CD8-positive, alpha-beta memory T cell (primary cell): Measurements from ENCODE around the gene RRBP1. TPM values are rescaled to one million over a fixed set of nuclear protein-coding genes. Genes with fewer than 3 reads are reported as not detected.

ENCODE experiments used
- CTCF ChIA-PET: fragments of 350-600 bp; sonication (Branson Sonifier 250); formaldehyde crosslinking; loops from one replicate; lab custom pipeline; 2021; ENCODE audit warnings: antibody characterized with exemption; lab: Charles Lee
- POLR2A ChIA-PET: fragments of 350-600 bp; sonication (Branson Sonifier 250); formaldehyde crosslinking; loops from one replicate; lab custom pipeline; 2021; ENCODE audit warnings: antibody characterized with exemption; lab: Charles Lee
- DNase-seq, 5 donors: peaks; one replicate each; pipeline versions ENCODE4 v3.0.0 to v3.0.0-alpha.2; 2020 to 2022; ENCODE audit warnings: mixed read lengths in 1 of 5
- H3K27ac ChIP-seq: one replicate; pipeline ENCODE4 v1.7.0; 2013; ENCODE audit warnings: low read depth, mild to moderate bottlenecking, low read length, moderate library complexity
- H3K27me3 ChIP-seq: 2 replicates; pipeline ENCODE4 v1.7.0; 2013; ENCODE audit warnings: low read length, mild to moderate bottlenecking; ENCODE audit not compliant: insufficient read depth, poor library complexity, severe bottlenecking
- H3K36me3 ChIP-seq: 2 replicates; pipeline ENCODE4 v1.7.0; 2013; ENCODE audit warnings: mild to moderate bottlenecking, low read length, moderate library complexity; ENCODE audit not compliant: insufficient read depth
- H3K4me1 ChIP-seq: 2 replicates; pipeline ENCODE4 v1.7.0; 2013; ENCODE audit warnings: mild to moderate bottlenecking, low read length, moderate library complexity; ENCODE audit not compliant: insufficient read depth
- H3K4me3 ChIP-seq: 2 replicates; pipeline ENCODE4 v1.7.0; 2013; ENCODE audit warnings: mild to moderate bottlenecking, low read length
- H3K9me3 ChIP-seq: 2 replicates; pipeline ENCODE4 v1.7.0; 2013; ENCODE audit warnings: mild to moderate bottlenecking, low read length
- H3K27ac Mint-ChIP-seq, 8 donors: one replicate each; pipeline ENCODE4 v1.8.0; 2020 to 2021; ENCODE audit warnings: mixed read lengths in 8 of 8, mild to moderate bottlenecking in 6 of 8, inconsistent platforms in 3 of 8, moderate library complexity in 3 of 8
- H3K27me3 Mint-ChIP-seq, 2 donors: one replicate each; pipeline ENCODE4 v1.8.0; 2020 to 2021; ENCODE audit warnings: mixed read lengths in 2 of 2, mild to moderate bottlenecking in 1 of 2, moderate library complexity in 1 of 2
- H3K36me3 Mint-ChIP-seq, 3 donors: one replicate each; pipeline ENCODE4 v1.8.0; 2020 to 2021; ENCODE audit warnings: mixed read lengths in 3 of 3, inconsistent platforms in 1 of 3, mild to moderate bottlenecking in 1 of 3
- H3K4me1 Mint-ChIP-seq, 3 donors: one replicate each; pipeline ENCODE4 v1.8.0; 2020 to 2021; ENCODE audit warnings: mixed read lengths in 3 of 3, inconsistent platforms in 1 of 3, mild to moderate bottlenecking in 1 of 3
- H3K4me3 Mint-ChIP-seq, 7 donors: one replicate each; pipeline ENCODE4 v1.8.0; 2020 to 2021; ENCODE audit warnings: mixed read lengths in 7 of 7, mild to moderate bottlenecking in 6 of 7, moderate library complexity in 4 of 7, inconsistent platforms in 2 of 7
- H3K9me3 Mint-ChIP-seq, 5 donors: one replicate each; pipeline ENCODE4 v1.8.0; 2020 to 2022; ENCODE audit warnings: mixed read lengths in 5 of 5, mild to moderate bottlenecking in 3 of 5, moderate library complexity in 2 of 5, inconsistent platforms in 1 of 5
- polyA plus RNA-seq: library from polyadenylated mRNA; unstranded; fragments of 300-500 nt; fragmentation: Illumina TruSeq; gene quantifications from one replicate; pipeline ENCODE4 v1.2.3, GENCODE V29; 2021
- total RNA-seq, 2 experiments: library from RNA; stranded (reverse); gene quantifications; one replicate each; pipeline ENCODE4 v1.2.3, GENCODE V29; 2021

Gene RRBP1
- total and polyA plus RNA-seq, 3 experiments from 2014 or later: 17.4 to 25.3 (median 22.8) TPM

GRCh38 chr20:17651760-17652388 lies 30.2 kb downstream of the RRBP1 start:
- peaks cover 0 to 4% (median 4%) of the 10 kb centered on the region in 3 donors for H3K4me1 Mint-ChIP-seq
- no peak overlapping the region for H3K4me3 ChIP-seq
- no peaks in the 10 kb centered on the region for H3K9me3 ChIP-seq
- H3K36me3 ChIP-seq: no peaks in the 10 kb centered on the region
- CTCF ChIA-PET: no interaction called here
- H3K9me3 Mint-ChIP-seq: no peaks in the 10 kb centered on the region
- peaks cover 2 to 12% (median 6%) of the 10 kb centered on the region in 3 donors for H3K36me3 Mint-ChIP-seq
- H3K27ac Mint-ChIP-seq: peak overlapping the region in 1 of 8 donors; percentile 33
- POLR2A ChIA-PET: no interaction called here
- H3K4me3 Mint-ChIP-seq: no peak overlapping the region
- no peaks in the 10 kb centered on the region for H3K4me1 ChIP-seq
- H3K27ac ChIP-seq: no peak overlapping the region
- no peaks in the 10 kb centered on the region for H3K27me3 Mint-ChIP-seq
- DNase-seq: no peak
- no peaks in the 10 kb centered on the region for H3K27me3 ChIP-seq

- H3K36me3 Mint-ChIP-seq: peaks cover 0 to 6% (median 0%) of the 10 kb centered on the region in 3 donors
- Histone ChIP-seq H3K36me3 (no peaks in the 10 kb centered on the region), H3K27me3 (no peaks in the 10 kb centered on the region), H3K27ac (no peak overlapping the region), H3K9me3 (no peaks in the 10 kb centered on the region), H3K4me3 (no peak overlapping the region), H3K4me1 (no peaks in the 10 kb centered on the region)
- no peaks in the 10 kb centered on the region for H3K27me3 Mint-ChIP-seq
- peak overlapping the region in 2 of 8 donors; percentile 3 to 15 for H3K27ac Mint-ChIP-seq
- DNase-seq: no peak
- H3K4me1 Mint-ChIP-seq: peaks cover 0 to 8% (median 6%) of the 10 kb centered on the region in 3 donors
- ChIA-PET POLR2A (interaction anchor here (0.6 kb wide), 1 partner anchor 26 kb away, joined by 3 read pairs; no protein-coding TSS in a partner anchor), CTCF (interaction anchor here (1.6 kb wide), 1 partner anchor 288 kb away, joined by 5 read pairs; no protein-coding TSS in a partner anchor)
- H3K4me3 Mint-ChIP-seq: no peak overlapping the region
- H3K9me3 Mint-ChIP-seq: no peaks in the 10 kb centered on the region
Observed at GRCh38 chr20:17651129-17651759, 30.8 kb downstream of the RRBP1 start.

GRCh38 chr20:17650301-17651128 lies 31.5 kb downstream of the RRBP1 start:
- H3K4me3 ChIP-seq: no peak overlapping the region
- peaks cover 0 to 4% (median 0%) of the 10 kb centered on the region in 3 donors for H3K36me3 Mint-ChIP-seq
- H3K4me1 ChIP-seq: no peaks in the 10 kb centered on the region
- DNase-seq: no peak
- ChIA-PET POLR2A (interaction anchor here (0.6 kb wide), 1 partner anchor 26 kb away, joined by 3 read pairs; no protein-coding TSS in a partner anchor), CTCF (interaction anchor here (1.6 to 1.7 kb wide), 2 partner anchors 40 to 288 kb away, joined by 4 to 5 read pairs; no protein-coding TSS in a partner anchor)
- H3K4me3 Mint-ChIP-seq: no peak overlapping the region
- no peaks in the 10 kb centered on the region for H3K36me3 ChIP-seq
- no peaks in the 10 kb centered on the region for H3K27me3 ChIP-seq
- H3K9me3 Mint-ChIP-seq: no peaks in the 10 kb centered on the region
- H3K27ac ChIP-seq: no peak overlapping the region
- no peaks in the 10 kb centered on the region for H3K9me3 ChIP-seq
- peak overlapping the region in 1 of 8 donors; percentile 3 for H3K27ac Mint-ChIP-seq
- H3K4me1 Mint-ChIP-seq: peaks cover 0 to 8% (median 6%) of the 10 kb centered on the region in 3 donors
- no peaks in the 10 kb centered on the region for H3K27me3 Mint-ChIP-seq

GRCh38 chr20:17648791-17649730 lies 33.0 kb downstream of the RRBP1 start:
- Histone ChIP-seq H3K27ac (no peak overlapping the region), H3K4me3 (no peak overlapping the region), H3K36me3 (no peaks in the 10 kb centered on the region), H3K27me3 (no peaks in the 10 kb centered on the region), H3K4me1 (no peaks in the 10 kb centered on the region), H3K9me3 (no peaks in the 10 kb centered on the region)
- DNase-seq: peak in 2 of 5 donors; percentile 16 to 40
- ChIA-PET CTCF (interaction anchor here (1.3 to 1.9 kb wide), 5 partner anchors 15 to 290 kb away, joined by 4 to 8 read pairs (median 5); no protein-coding TSS in a partner anchor), POLR2A (no interaction called here)
- Mint-ChIP-seq H3K27me3 (no peaks in the 10 kb centered on the region), H3K36me3 (no peaks in the 10 kb centered on the region), H3K27ac (peak overlapping the region in 1 of 8 donors; percentile 14), H3K4me3 (peak overlapping the region in 1 of 7 donors; percentile 9), H3K9me3 (no peaks in the 10 kb centered on the region), H3K4me1 (peaks cover 0 to 10% (median 6%) of the 10 kb centered on the region in 3 donors)

- Mint-ChIP-seq H3K36me3 (peaks cover 0 to 5% (median 0%) of the 10 kb centered on the region in 3 donors), H3K9me3 (no peaks in the 10 kb centered on the region)
Observed at GRCh38 chr20:17648315-17648646, 33.8 kb downstream of the RRBP1 start.

GRCh38 chr20:17647391-17648314 lies 34.4 kb downstream of the RRBP1 start:
- H3K4me3 Mint-ChIP-seq: peak overlapping the region in 1 of 7 donors; percentile 48
- no peaks in the 10 kb centered on the region for H3K27me3 ChIP-seq
- no peaks in the 10 kb centered on the region for H3K9me3 ChIP-seq
- H3K4me1 ChIP-seq: no peaks in the 10 kb centered on the region
- H3K27me3 Mint-ChIP-seq: no peaks in the 10 kb centered on the region
- ChIA-PET CTCF (interaction anchor here (1.3 to 1.9 kb wide), 2 partner anchors 35 to 142 kb away, joined by 3 to 8 read pairs; partner anchors contain the start of gene RRBP1), POLR2A (no interaction called here)
- H3K36me3 Mint-ChIP-seq: peaks cover 0 to 9% (median 0%) of the 10 kb centered on the region in 3 donors
- H3K4me3 ChIP-seq: no peak overlapping the region
- peaks cover 0 to 10% (median 6%) of the 10 kb centered on the region in 3 donors for H3K4me1 Mint-ChIP-seq
- no peak for DNase-seq
- H3K27ac ChIP-seq: no peak overlapping the region
- H3K27ac Mint-ChIP-seq: no peak overlapping the region
- no peaks in the 10 kb centered on the region for H3K36me3 ChIP-seq
- no peaks in the 10 kb centered on the region for H3K9me3 Mint-ChIP-seq

More at GRCh38 chr20:17648315-17648646, 33.8 kb downstream of the RRBP1 start:
- Mint-ChIP-seq H3K4me1 (peaks cover 0 to 10% (median 6%) of the 10 kb centered on the region in 3 donors), H3K27ac (no peak overlapping the region), H3K4me3 (no peak overlapping the region), H3K27me3 (no peaks in the 10 kb centered on the region)
- H3K9me3 ChIP-seq: no peaks in the 10 kb centered on the region
- H3K4me1 ChIP-seq: no peaks in the 10 kb centered on the region
- no peak overlapping the region for H3K4me3 ChIP-seq
- no peaks in the 10 kb centered on the region for H3K27me3 ChIP-seq
- no peak for DNase-seq
- H3K36me3 ChIP-seq: no peaks in the 10 kb centered on the region
- H3K27ac ChIP-seq: no peak overlapping the region
- ChIA-PET POLR2A (no interaction called here), CTCF (interaction anchor here (1.4 to 1.9 kb wide), 2 partner anchors 112 to 143 kb away, joined by 5 to 8 read pairs; no protein-coding TSS in a partner anchor)
